ENCODE results near the gene KNDC1.

DNA sequence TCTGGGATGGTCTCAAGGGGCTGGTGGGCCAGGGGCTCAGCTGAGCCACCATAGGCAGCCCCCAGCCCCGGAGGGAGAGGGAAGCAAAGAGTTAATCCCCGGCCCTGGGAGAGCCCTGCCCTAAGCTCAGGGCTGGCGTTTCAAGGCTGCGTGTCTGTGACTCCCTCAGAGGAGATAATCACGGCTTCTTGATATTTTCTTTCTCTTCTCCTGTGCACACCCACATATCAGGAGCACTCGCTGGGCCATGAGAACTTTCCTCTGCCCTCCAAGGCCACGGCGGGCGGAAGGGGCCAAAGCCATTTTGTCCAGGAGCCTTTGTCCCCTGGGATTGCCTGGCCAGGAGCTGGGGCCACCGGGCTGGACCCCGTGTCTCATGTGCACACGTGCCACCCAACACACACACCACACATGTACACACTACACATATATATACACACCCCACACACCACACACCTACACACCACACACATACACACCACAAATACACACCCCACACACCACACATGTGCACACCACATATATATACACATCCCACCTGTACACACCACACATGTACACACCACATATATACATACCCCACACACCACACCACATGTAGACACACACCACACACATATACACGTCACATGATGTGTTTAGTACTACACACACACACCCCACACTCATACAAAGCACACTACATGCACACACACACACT lies 94.6 kb downstream of the KNDC1 start:
- TF ChIP-seq, protein P1, sequence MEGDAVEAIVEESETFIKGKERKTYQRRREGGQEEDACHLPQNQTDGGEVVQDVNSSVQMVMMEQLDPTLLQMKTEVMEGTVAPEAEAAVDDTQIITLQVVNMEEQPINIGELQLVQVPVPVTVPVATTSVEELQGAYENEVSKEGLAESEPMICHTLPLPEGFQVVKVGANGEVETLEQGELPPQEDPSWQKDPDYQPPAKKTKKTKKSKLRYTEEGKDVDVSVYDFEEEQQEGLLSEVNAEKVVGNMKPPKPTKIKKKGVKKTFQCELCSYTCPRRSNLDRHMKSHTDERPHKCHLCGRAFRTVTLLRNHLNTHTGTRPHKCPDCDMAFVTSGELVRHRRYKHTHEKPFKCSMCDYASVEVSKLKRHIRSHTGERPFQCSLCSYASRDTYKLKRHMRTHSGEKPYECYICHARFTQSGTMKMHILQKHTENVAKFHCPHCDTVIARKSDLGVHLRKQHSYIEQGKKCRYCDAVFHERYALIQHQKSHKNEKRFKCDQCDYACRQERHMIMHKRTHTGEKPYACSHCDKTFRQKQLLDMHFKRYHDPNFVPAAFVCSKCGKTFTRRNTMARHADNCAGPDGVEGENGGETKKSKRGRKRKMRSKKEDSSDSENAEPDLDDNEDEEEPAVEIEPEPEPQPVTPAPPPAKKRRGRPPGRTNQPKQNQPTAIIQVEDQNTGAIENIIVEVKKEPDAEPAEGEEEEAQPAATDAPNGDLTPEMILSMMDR (IDR thresholded peaks at IDR 0.05; ENCODE audit: low read length): no peak
- no peak for TF ChIP-seq EZH2 (optimal IDR thresholded peaks at IDR 0.05; ENCODE audit: low read depth, low read length)

Data from MM.1S (cell line).